Stimulated activated CD8-positive, alpha-beta memory T cell treated with anti-CD3 and anti-CD28 coated beads, Interleukin-7, amount 100 ng/mL, for 48 hours (primary cell): ENCODE data around the gene PLEKHH3.

Experiments
- DNase-seq, 2 donors: peaks; one replicate each; pipeline ENCODE4 v3.0.0-alpha.2; 2020; ENCODE audit warnings: low read depth in 1 of 2; ENCODE audit errors: extremely low read depth in 1 of 2

Gene PLEKHH3

GRCh38 chr17:42686520-42687128 lies 9.8 kb upstream of the PLEKHH3 start:
- DNase-seq = no peak

- no peak for DNase-seq
Observed at GRCh38 chr17:42685831-42686230, 9.0 kb upstream of the PLEKHH3 start.

- DNase-seq = no peak
Observed at GRCh38 chr17:42684929-42685556, 8.2 kb upstream of the PLEKHH3 start.

- no peak for DNase-seq
Observed at GRCh38 chr17:42683407-42684034, 6.7 kb upstream of the PLEKHH3 start.

GRCh38 chr17:42682722-42683403 lies 6.1 kb upstream of the PLEKHH3 start:
- DNase-seq = no peak

- no peak for DNase-seq
Observed at GRCh38 chr17:42681976-42682721, 5.4 kb upstream of the PLEKHH3 start, which contains the start of gene CNTNAP1. Gene CNTNAP1, plus strand, starts transcription at chr17:42682531. Its CDS starts 299 bp downstream, at chr17:42682830.

GRCh38 chr17:42680331-42680808 lies 3.6 kb upstream of the PLEKHH3 start:
- DNase-seq = no peak

GRCh38 chr17:42679492-42680330 lies 2.9 kb upstream of the PLEKHH3 start:
- DNase-seq = peak in 1 of 2 donors; percentile 58

- DNase-seq = no peak
Observed at GRCh38 chr17:42678951-42679491, 2.2 kb upstream of the PLEKHH3 start.

- peak in 1 of 2 donors; percentile 53 for DNase-seq
Observed at GRCh38 chr17:42677921-42678781, 1.4 kb upstream of the PLEKHH3 start.

GRCh38 chr17:42677012-42677857 lies 441 bp upstream of the PLEKHH3 start:
- peak; percentile 94 to 99 for DNase-seq

- DNase-seq = no peak
Observed at GRCh38 chr17:42675965-42676423, 800 bp downstream of the PLEKHH3 start.

GRCh38 chr17:42675348-42675964 lies 1.3 kb downstream of the PLEKHH3 start:
- no peak for DNase-seq

- no peak for DNase-seq
Observed at GRCh38 chr17:42674755-42675347, 1.9 kb downstream of the PLEKHH3 start.

GRCh38 chr17:42673885-42674754 lies 2.7 kb downstream of the PLEKHH3 start:
- no peak for DNase-seq
